Activated CD4-positive, CD25-positive, alpha-beta regulatory T cell treated with anti-CD3 and anti-CD28 coated beads, Interleukin-2, amount 50 U/mL, for 16 hours (primary cell): ENCODE measurements around the gene ZFP37.
A peak's percentile ranks its signal among the peaks of the same experiment; 100 is the strongest.
"Not testable (repeated sequence)": the region's sequence is repeated elsewhere in the genome, so short reads cannot be mapped to it uniquely, and the experiment has no call there.

Experiments
- DNase-seq: peaks from one replicate; pipeline ENCODE4 v3.0.0-alpha.2; 2020; ENCODE audit warnings: low read depth, low spot score

The ZFP37 gene

GRCh38 chr9:113056191-113057106 is at the start of gene ZFP37:
ZFP37 (minus strand) TSS chr9:113056724; CDS start chr9:113056688, 36 bp downstream.
- DNase-seq = peak; percentile 49

- DNase-seq = not testable (repeated sequence)
Measured at GRCh38 chr9:113105345-113105744, 48.8 kb upstream of the ZFP37 start.

GRCh38 chr9:113095561-113095960 is 39.0 kb upstream of the ZFP37 start:
- no peak for DNase-seq

- not testable (repeated sequence) for DNase-seq
Measured at GRCh38 chr9:113089924-113090323, 33.4 kb upstream of the ZFP37 start.

- DNase-seq = not testable (repeated sequence)
Measured at GRCh38 chr9:113089143-113089505, 32.6 kb upstream of the ZFP37 start.

- DNase-seq = not testable (repeated sequence)
Measured at GRCh38 chr9:113088456-113089142, 32.1 kb upstream of the ZFP37 start.

GRCh38 chr9:113062932-113063310 is 6.4 kb upstream of the ZFP37 start:
- not testable (repeated sequence) for DNase-seq

GRCh38 chr9:113062256-113062931 is 5.9 kb upstream of the ZFP37 start:
- DNase-seq = not testable (repeated sequence)

GRCh38 chr9:113061072-113061850 is 4.7 kb upstream of the ZFP37 start:
- DNase-seq = not testable (repeated sequence)

GRCh38 chr9:113059581-113060284 is 3.2 kb upstream of the ZFP37 start:
- DNase-seq = not testable (repeated sequence)

GRCh38 chr9:113057193-113057592 is 669 bp upstream of the ZFP37 start:
- no peak for DNase-seq

GRCh38 chr9:113042884-113043657 is 13.5 kb downstream of the ZFP37 start:
- DNase-seq = no peak

GRCh38 chr9:113026200-113026599 is 30.3 kb downstream of the ZFP37 start:
- DNase-seq = no peak

- DNase-seq = no peak
Measured at GRCh38 chr9:113018247-113018646, 38.3 kb downstream of the ZFP37 start.

GRCh38 chr9:113012492-113012891 is 44.0 kb downstream of the ZFP37 start:
- no peak for DNase-seq

- no peak for DNase-seq
Measured at GRCh38 chr9:113011911-113012381, 44.6 kb downstream of the ZFP37 start, which contains the start of gene ZNF883. ZNF883 (minus strand) TSS chr9:113012192.

- no peak for DNase-seq
Measured at GRCh38 chr9:113005777-113006176, 50.7 kb downstream of the ZFP37 start.

GRCh38 chr9:112997236-112997941 is 59.1 kb downstream of the ZFP37 start:
- no peak for DNase-seq
